Measurements from ENCODE around the gene AOAH. TPM values are rescaled to one million over a fixed set of nuclear protein-coding genes. Genes with fewer than 3 reads are reported as not detected.
"Not testable (repeated sequence)": the region's sequence is repeated elsewhere in the genome, so short reads cannot be mapped to it uniquely, and the experiment has no call there.

Gene AOAH
- total RNA-seq, 1 experiment from 2014 or later = not detected

DNA sequence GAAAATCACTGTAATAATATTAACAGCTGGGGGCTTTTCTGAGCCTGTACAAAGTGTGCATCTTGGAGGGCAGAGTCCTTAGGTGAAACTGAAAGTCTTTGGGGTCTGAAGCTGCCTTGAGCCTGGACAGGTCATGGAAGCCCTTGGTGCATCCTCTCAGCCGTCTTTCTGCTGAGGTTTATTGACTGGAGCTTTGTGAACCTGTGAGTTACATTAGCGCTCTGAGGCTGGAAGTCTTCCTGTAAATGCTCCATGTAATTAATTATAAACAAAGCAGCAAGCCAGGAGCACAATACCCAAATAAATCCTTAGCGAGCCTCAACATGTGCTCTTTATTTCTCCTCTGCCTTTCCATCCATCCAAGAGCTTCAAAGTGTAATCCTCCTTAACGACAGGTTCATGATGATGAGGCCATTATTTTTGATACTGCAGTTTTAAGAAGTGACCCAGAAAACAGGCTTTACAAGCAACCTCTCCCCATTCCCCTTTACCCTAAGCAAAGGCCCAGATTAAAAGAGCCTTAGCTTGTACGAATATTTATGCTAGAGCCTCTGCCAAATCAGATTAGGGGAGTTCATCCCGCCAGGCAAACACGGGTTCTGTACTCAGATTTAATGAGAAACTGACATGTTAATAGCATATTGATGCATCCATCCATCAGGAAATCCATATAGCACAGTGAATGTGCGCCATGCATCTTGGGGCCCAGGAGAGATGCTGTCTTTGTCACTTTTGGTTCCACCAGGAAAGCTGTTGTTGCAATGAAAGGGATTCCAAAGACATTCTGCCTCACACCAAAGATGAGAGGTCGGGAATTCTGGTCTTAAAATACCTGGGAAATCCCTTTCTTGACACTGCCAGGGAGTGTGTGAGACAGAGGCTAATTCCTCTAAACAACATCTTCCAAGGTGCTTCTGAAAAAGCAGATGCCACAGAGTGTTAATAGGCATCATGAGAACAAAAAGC lies 216.5 kb downstream of the AOAH start:
- no peak for DNase-seq (ENCODE audit: low read depth)

DNA sequence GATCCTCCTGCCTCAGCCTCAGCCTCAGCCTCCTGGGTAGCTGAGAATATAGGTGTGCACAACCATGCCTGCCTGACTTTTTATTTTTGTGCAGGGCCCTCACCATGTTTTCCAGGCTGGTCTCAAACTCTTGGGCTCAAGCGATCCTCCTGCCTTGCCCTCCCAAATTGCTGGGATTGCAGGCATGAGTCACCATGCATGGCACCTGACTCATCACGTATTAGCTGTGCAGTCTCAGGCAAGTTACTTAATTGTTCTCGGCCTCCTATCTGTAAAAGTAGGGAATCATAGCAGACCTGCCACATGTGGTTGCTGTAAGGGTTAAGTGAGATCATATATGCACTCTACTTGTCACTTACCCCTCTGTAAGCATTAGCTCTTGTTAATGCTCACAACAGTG lies 217.5 kb downstream of the AOAH start:
- no peak for DNase-seq (ENCODE audit: low read depth)

DNA sequence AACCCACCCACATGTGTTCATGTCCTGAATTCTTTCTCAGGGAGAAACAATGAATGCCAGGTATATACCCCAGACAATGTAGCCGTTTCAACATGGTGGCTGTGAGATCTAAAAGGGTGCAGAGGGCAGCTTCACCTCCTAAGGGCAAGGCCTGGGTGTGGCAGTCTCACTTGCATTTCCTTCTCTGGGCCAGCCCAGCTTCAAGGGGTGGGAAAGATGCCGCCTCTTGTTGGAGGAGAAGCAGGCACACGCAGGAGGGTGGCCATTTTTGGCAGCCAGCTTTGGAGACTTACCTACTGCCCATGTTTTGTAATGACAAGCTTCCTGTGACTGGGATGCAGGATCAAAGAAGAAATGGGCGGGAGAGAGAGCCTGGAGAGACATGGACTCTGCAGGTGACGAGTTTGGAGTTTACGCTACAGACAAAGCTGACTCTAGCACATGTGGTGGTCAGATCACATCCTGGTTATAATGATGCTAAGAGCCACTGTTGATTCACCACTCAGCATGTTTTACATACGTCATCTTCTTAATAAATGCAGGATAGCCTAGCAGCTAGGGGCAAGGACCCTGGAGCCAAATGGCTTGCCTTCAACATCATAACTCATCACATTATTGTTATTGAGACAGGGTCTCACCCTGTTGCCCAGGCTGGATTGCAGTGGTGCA lies 218.0 kb downstream of the AOAH start:
- DNase-seq (ENCODE audit: low read depth) = no peak

DNA sequence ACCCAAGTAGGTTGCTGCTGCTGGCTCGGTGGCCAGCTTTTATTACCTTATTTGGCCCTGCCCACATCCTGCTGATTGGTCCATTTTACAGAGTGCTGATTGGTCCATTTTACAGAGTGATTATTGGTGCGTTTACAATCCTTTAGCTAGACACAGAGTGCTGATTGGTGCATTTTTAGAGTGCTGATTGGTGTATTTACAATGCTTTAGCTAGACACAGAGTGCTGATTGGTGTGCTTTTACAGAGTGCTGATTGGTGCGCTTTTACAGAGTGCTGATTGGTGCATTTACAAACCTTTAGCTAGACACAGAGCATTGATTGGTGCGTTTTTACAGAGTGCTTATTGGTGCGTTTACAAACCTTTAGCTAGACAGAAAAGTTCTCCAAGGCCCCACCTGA lies 219.7 kb downstream of the AOAH start:
- not testable (repeated sequence) for DNase-seq (ENCODE audit: low read depth)

DNA sequence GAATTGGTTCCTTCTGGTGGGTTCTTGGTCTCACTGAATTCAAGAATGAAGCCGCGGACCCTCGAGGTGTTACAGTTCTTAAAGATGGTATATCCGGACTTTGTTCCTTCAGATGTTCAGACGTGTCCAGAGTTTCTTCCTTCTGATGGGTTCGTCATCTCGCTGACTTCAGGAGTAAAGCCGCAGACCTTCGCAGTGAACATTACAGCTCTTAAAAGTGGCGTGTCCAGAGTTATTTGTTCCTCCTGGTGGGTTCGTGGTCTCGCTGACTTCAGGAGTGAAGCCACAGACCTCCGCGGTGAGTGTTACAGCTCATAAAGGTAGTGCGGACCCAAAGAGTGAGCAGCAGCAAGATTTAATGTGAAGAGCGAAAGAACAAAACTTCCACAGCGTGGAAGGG lies 220.1 kb downstream of the AOAH start:
- DNase-seq (ENCODE audit: low read depth) = not testable (repeated sequence)

DNA sequence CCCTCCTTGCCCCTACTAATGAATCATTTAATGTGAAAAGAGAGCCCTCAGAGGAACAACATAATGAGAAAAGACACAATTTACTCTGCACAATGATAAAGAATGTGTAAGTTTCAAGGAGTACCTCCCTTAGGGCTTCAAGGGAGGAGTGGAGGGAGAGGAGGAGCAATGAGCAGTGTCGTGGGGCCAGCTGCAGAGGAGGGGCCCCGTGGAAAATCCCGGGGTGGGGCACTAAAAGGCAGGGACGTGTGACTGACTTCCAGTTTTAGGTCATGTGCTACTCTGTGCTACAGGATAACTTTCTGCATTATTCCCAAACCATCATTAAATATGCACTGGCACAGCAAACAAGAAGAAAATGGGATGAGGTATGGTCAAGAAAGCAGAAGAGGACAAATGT lies 226.5 kb downstream of the AOAH start:
- DNase-seq (ENCODE audit: low read depth) = no peak

DNA sequence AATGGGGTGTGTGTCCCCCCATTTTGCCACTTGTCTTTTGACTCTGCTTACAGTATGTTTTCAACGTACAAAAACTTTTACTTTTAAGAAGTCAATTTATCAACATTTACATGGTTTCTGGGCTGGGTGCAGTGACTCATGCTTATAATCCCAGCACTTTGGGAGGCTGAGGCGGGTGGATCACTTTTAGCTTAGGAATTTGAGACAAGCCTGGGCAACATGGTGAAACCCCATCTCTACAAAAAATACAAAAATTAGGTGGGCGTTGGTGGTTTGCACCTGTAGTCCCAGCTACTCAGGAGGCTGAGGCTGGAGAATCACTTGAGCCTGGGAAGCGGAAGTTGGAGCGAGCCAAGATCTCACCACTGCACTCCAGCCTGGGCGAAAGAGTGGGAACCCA lies 227.1 kb downstream of the AOAH start:
- not testable (repeated sequence) for DNase-seq (ENCODE audit: low read depth)

DNA sequence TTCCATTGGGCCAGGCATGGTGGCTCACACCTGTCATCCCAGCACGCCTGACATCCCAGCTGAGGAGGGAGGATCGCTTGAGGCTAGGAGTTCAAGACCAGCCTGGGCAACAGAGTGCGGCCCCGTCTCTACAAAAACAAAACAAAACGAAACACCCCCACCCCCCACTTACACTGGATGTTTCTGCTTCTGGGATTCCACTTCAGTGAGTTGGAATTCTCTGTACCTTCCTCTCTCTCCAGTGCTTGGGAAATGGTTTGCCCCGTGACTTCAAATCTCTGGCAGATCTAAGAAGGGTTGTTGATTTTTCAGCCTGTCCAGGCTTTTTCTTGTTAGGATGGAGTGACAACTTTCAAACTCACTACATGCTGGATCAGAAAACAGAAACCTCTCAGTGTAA lies 227.7 kb downstream of the AOAH start:
- no peak for DNase-seq (ENCODE audit: low read depth)

DNA sequence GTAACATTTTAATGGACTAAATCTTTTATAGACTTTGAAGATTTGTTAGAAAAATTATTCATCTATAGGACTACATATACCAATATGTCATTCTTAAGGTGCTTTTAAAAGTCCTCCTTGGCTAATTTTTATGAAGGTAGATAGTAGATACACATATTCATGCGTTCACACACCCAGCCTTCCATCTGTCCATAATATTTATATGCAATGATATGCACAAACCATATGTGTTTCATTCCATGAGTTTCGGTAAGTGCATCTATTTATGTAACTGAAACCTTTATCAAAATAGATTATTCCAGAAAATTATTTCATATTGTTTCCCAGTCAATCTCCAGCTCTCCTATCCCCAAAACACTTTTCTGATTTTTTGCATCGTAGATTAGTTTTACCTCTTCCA lies 233.0 kb downstream of the AOAH start:
- DNase-seq (ENCODE audit: low read depth) = no peak

DNA sequence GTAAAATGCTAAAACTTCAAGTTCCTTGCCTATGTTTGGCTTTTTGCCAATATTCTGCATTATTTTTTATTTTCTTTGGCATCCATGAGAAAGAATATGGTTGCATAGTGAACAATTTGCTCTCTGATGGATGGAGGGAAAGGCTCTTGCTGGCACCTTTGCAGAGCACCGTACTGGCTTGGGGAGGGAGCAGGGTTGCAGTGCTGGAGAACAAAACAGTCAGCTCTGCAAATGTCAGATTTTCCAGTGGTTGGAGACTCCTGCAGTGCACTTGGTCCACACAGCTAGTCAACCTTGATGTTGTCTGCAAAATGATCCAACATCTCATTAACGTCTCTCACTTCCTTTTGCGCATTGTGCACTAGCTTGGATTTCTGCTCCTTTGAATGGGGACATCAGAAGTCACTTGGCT lies 233.9 kb downstream of the AOAH start:
- DNase-seq (ENCODE audit: low read depth) = no peak

DNA sequence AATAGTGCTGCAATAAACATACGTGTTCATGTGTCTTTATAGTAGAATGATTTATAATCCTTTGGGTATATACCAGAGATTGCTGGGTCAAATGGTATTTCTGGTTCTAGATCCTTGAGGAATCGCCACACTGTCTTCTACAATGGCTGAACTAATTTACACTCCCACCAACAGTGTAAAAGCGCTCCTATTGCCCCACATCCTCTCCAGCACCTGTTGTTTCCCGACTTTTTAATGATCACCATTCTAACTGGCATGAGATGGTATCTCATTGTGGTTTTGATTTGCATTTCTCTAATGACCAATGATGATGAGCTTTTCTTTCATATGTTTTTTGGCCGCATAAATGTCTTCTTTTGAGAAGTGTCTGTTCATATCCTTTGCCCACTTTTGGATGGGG lies 235.6 kb downstream of the AOAH start:
- not testable (repeated sequence) for DNase-seq (ENCODE audit: low read depth)

DNA sequence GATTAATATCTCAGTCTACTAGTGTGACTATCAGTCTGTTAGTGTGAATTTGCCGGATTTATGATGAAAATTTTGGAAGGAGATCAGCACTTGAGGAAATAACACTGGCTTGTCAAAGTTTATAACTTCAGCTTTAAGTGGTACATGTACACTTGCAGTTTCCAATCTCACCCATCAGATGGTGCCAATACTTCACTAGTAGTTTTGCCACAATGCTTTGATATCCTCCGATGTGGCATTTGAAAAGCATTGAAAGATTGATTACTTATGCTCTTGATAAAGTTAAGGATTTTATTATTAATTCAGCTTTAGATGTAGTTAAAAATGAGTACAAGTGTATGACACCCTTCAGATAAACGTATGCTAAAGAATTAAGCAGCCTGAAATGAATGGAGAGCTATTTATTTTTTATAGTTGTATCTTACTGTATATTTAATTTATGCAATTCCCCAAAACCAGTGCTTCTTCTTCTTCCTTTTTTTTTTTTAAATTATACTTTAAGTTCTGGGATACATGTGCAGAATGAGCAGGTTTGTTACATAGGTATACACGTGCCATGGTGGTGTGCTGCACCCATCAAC lies 236.4 kb downstream of the AOAH start:
- peak; percentile 61 for DNase-seq (ENCODE audit: low read depth)

DNA sequence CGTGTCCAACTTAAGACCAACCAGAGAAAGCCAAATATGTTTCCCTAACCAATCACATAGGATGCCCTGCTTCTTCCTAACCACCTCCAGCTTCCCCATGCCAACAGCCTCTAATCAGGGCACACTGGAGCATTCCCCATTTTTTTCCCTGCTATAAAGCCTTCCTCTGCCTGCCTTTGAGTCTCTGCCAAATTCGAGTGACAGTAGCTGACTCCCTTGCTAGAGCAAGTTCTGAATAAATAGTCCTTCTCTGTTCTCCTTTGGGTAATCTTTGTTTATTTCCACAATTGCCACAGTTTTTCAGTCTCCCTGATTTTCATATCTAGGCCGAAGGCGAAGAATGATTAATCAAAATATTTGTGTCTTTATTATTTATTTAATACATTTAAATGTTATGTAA lies 238.0 kb downstream of the AOAH start:
- no peak for DNase-seq (ENCODE audit: low read depth)

DNA sequence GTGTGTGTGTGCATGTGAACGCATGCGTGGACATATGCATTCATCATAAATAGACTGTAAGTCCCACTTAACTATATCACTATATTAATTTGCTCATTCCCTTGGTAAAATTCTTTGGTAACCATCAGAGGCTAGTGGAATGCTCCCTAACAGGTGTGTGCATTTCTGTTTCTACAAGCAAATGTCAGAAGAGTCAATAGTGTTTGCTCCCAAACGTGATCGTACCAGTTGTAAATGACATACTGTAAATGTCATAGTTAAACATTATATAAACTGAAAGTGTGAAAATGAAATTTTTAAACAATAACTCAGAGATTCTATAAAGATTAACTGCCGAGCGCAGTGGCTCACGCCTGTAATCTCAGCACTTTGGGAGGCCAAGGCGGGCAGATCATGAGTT lies 240.0 kb downstream of the AOAH start:
- no peak for DNase-seq (ENCODE audit: low read depth)

DNA sequence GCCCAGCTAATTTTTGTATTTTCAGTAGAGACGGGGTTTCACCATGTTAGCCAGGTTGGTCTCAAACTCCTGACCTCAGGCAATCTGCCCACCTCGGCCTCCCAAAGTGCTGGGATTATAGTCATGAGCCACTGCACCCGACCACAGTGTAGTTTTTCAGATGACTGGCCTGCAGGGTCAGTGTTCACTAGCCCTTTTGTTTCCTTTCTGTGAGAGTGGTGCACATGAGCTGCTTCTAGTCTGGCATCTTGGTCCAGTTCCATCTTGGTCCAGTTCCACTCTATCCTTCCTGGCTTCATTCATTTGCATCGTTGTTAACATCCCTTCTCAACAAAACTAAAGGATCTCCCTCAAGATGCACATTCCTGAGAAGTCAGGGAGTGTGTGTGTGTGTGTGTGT lies 240.4 kb downstream of the AOAH start:
- not testable (repeated sequence) for DNase-seq (ENCODE audit: low read depth)

DNA sequence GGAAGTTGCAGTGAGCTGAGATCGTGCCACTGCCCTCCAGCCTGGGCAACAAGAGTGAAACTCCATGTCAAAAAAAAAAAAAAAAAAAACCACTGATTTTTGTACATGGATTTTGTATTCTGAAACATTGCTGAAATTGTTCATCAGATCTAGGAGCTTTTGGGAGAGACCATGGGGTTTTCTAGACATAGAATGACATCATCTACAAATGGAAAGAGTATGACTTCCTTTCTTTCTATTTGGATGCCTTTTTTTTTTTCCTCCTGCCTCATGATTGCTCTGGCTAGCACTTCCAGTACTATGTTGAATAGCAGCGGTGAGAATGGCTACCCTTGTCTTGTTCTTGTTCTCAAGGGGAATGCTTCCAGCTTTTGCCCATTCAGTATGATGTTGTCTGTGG lies 245.5 kb downstream of the AOAH start:
- no peak for DNase-seq (ENCODE audit: low read depth)

DNA sequence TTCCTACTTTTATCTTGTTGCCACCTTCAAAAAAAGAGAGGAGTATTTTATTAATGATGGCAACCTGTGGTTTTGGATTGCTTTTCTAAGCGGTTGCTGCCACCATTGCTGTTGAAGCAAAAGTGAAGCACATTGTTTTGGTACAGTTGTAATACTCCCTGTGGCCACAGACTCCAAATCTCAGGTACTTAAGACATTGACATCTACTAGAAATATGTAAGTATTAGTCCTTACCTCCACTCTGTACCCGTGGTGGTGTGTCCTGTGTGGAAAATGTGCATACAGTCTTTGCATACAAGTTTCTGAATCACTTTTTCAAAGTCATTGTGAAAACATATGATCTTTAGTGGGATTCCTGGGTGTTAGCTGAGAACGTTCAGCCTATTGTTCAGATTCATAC lies 248.9 kb downstream of the AOAH start:
- DNase-seq (ENCODE audit: low read depth) = no peak

DNA sequence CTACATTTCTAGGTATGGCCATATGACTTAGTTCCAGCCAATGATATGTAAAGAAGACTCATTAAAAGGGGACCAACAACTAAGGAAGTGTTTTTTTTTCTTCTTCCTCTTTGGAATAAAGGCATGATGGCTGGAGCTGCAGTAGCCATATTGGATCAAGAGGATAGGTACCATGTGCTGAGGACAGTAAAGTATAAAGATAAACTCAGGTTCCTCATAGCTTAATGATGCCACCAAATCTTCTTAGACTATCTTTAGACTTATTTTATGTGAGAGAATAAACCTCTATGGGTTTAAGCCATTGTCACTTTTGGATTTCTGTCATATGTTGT lies 249.3 kb downstream of the AOAH start:
- no peak for DNase-seq (ENCODE audit: low read depth)

DNA sequence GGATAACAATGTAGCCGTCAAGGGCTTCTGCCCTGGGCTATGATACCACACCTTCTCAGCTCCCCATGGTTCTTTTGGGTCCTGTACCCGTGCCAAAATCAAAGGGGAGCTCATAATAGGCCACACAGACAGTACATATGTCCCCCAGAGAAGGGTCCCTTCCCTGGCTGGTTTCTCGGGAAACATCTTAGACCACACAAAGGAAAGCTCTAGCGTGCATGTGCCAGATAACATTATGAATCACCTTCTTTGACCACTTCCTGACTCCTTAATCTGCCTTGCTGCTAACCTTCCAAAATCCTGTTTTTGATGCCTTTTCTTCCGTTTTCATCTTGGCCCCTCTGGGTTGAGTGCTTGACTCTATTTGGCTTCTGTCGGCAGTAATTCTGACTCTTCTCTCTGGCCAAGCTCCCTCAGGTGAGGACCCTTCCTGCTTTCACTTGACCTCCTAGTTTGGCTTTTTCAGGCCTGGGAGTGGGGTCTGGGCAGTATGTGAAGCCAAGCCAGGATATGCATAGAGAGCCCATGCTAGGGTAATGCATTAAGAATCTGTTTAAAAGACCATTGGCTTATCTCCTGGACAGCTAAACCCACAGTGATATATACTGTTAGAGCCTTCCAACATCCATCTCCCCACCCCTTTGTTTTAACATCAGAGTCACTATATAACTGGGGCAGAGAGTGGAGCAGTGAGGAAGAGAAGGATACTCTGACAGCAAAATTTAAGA lies 249.8 kb downstream of the AOAH start:
- peak; percentile 85 for DNase-seq (ENCODE audit: low read depth)

DNA sequence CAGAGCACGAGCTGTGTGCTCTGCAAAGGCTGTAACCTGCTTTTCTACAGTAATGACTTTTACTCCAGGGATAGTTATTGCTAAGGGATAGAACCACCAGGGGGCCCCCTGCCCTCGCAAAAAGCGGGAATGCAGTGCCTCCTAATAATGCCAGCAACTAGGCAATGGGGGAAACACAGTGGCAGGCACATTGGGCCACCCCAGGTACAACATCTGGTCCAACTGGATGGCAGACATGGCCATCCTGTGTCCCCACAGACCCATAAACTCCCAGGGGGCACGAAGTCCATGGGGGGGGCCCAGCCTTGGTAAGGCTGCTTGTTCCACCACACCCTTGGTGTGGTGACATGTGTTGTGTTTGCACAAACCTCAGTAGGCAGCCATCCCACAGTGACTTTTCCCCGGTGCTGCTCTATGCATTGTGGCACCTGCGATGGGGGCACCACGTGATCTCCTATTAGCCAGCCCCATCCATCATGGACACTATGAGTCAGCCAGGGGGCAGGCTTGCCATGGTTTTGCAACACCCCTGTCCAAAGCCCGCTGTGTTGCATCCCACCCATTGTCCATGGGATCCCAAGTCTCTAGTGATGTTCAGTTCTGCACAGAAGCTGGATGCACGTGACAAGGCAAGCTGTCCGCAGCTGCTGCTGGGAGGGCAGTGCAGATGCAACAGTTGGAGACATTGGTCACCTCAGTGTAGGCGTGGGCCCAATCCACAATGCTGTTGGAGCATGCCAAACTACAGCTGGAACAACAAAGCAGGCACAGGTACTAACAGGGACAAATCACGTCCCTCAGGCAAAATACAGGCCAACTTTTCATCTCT lies 250.6 kb downstream of the AOAH start:
- DNase-seq (ENCODE audit: low read depth) = peak; percentile 86

DNA sequence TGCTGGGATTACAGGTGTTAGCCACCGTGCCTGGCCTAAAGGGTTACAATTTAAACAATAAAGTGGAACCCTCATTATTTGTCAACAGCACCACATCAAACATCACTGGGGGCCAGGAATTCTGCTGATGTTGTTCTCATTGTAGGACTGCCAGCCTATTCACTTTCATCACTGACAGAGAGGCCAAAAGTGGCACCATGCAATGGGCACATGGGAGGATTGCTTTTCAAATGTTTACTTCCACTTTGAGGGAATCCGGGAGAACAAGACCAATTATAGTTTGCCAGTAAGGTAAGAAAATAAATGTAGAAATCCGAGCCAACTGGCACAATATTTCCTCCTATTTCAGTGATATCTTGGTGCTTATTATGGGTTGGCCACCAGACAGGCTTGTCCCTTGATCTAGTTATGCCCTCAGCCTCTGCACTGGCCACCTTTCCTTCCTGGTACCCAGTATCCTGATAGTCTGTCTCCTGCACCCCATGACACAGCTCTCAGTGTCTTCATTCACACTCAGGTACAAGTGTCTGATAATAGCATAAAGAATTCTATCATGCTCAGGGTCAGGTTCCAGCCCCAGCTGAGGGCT lies 252.1 kb downstream of the AOAH start:
- no peak for DNase-seq (ENCODE audit: low read depth)

Data from RPMI7951 (cell line).